Left renal pelvis (tissue), 4 donors: ENCODE results near the gene CDH11. TPM values are rescaled to one million over a fixed set of nuclear protein-coding genes. Genes with fewer than 3 reads are reported as not detected.

Source experiments
- DNase-seq, 4 donors: peaks; one replicate each; pipeline ENCODE4 v3.0.0-alpha.2; 2013; ENCODE audit warnings: low read depth in 4 of 4, low spot score in 3 of 4
- polyA plus RNA-seq, 4 donors: library from polyadenylated mRNA; unstranded; fragments of 120-200 nt; gene quantifications; one replicate each; pipeline ENCODE4 v1.2.1, GENCODE V29; 2013; ENCODE audit not compliant: insufficient read length in 4 of 4

The CDH11 gene
- polyA plus RNA-seq, 4 donors: 153 to 326 (median 182) TPM

DNA sequence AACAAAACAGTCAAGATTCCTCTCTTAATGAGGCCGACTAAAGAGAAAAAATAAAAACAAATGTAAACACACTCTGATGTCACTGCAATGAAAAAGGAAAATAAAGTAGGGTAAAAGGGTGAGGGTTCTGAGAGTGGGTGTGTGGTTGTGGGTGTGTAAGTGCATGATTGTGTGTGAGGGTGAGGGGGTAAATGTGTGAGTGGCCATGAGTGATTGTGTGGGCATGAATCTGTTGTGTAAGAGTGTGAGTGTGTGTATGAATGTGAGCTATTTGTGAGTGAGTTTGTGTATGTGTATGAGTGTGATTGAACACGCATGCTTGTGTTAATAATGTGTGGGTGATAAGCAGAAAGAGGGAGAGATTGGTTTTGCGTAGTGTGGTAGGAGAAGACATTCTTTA, 132.8 kb downstream of the CDH11 start:
- DNase-seq: no peak

DNA sequence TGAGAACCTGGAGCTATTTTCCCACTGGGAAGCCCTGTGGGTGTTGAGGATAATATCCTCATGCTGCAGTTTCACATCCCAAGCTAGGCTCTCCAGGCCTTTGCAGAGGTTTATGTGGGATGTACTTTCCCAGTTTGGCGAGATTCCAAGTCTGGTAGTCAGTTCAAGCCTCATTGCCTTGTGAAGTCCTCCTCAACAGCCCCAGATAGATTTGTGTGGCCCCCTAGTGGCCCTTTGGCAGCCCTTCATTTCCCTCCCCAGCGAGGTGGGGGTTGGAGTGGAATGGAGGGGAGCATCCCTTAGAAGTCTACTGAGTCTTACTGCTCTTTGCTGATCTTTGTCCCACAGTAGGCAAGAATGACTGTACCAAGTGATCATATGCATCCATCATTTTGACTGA, 137.9 kb downstream of the CDH11 start:
- DNase-seq: peak; percentile 23 to 46 (median 36)

DNA sequence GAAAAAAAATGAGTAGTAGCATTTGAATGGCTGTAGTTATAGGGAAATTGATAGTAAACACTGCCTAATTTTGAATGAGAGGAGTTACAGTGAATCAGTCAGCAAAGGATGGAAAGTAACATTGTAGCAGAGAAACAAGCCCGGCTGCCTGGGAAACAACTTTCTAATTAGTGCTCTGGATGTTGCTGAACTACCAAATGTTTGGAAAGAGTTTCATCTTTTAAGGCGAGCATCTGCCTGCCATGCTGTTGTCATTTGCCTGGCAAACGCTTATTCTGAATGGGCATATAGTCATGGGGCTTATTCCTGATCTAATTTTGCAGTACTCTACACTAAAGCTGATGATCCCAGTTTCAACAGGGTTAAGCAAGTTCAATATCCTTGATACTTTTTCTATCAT, 138.6 kb downstream of the CDH11 start:
- no peak for DNase-seq

DNA sequence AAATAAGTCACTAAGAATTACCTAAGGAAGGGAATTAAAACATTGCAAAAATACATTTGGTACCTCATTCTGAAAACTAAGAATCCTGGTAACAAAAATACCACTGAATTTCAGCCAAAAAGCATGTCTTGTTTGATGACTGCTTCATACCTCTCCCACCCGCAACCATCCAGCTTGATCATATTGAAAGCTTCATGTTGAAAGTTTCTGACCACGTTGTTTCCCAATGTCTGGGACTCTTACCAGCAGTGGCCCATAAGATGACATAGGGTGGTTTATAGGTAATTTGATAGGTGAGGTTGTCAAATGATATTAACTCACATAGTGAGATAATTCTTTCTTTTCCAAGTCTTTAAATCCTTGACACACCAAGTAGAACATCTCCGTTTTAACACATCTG, 139.3 kb downstream of the CDH11 start:
- no peak for DNase-seq

DNA sequence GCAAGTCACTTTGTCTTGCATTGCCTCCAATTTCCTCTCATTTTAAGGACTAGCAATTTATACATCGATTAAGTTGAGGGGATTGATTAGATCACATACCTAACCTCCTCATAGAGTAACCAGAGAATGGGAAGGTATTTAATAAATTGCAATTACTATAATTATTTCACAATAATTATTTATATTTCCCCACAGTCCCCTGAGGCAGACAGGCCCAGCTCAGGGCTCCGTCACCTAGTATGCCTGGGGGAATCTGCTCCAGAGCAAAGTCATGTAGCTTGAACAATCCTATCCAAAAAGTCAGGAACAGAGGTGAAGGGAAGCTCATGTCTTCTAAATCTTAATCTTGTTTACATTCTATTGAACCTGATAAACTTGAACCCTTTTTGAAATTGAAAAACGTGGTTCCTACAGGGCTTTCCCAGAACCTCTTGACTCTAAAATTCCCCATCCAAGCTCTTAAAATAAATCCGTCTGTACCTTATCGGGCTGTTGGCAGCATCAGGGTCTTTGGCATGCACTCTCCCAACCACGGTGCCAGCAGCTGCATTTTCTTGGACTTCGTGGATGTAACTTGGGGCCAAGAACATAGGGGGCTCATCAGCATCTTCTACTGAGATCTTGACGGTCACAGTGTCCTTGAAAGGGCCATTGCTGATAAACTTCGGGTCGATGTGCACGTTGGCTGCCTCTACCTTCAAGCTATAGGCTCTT, 140.1 kb downstream of the CDH11 start:
- no peak for DNase-seq

DNA sequence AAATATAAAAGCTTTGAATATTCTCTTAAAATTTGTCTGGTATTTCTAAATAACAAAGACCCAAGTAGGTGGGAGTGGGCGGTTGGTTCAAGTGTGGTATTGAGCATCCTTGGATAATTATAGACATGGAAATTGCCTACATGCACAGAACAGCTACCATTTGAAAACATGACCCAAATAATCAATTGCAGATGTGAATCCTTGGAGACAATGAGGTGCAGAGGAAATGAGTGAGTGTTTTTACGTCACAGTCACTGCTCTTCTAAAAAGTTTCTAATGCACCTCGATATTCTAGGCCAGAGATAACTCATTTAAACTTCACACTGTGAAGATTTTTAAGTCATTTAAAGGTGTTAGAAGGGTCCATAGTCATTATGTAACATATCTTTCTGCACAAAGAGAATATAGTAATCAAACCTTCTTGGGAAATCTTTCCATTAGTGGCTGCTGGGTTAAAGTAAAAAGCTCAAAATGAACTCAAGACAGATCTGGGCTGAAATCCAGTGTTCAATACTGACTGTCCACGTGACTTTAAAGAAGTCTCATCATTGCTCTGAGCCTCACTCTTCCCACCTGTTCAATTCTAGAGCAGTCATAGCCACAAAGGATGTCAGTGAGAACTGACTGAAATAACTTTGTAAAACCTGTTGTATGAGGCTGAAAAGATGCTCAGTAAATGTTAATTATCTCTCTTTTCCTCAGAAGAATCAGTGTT, 144.5 kb downstream of the CDH11 start:
- DNase-seq: no peak

DNA sequence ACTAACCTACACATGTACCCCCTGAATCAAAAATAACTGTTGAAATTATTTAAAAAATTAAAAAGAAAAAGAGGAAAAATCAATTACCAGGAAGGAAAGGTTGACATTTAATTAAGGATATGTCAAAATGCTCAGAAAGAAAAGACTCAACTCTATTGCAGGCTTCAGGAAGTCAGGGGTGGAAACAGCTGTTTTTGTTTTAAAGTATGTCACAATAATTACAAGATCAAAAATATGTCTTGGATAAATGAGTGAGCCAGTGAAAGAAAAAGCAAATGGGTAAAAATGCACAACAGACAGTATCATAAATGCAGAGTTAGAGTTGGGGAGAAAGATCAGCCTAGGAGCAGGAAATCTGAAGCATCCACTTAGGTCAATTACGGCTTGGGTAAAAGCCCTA, 146.0 kb downstream of the CDH11 start:
- no peak for DNase-seq

DNA sequence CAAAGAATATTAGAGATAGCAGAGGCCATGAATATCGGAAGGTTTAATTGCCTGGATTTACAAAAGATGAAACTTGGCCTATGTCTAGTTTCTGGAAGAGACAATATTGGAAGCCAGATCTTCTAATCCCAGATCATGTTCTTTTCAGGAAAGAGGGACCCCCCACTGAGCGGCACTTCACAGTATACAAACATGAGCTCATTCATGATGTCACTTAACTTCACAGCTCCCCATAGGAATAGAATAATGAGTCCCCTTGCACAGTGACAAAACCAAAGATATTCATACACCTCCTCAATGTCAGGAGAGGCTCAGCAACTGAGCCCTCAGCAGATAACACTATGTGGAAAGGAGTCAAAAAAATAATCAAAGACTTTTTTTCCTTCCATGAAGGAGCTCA, 147.5 kb downstream of the CDH11 start:
- DNase-seq: no peak

DNA sequence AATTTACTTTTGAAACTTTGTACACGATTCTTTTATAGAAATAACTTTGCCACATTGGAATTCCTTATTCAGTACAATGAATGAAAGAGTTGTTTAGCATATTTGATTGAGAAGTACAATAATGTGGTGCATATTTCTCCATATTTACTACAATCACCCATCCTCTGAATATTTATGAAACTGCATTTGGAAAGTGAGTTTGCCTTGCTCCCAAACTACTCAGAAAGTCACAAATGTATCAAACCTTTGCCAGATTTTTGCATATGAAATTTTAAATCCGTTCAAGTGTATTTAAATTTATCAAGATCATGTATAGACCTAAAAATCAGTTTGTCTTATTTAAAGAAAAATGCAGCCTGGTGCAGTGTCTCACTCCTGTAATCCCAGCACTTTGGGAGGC, 148.7 kb downstream of the CDH11 start:
- DNase-seq: no peak

DNA sequence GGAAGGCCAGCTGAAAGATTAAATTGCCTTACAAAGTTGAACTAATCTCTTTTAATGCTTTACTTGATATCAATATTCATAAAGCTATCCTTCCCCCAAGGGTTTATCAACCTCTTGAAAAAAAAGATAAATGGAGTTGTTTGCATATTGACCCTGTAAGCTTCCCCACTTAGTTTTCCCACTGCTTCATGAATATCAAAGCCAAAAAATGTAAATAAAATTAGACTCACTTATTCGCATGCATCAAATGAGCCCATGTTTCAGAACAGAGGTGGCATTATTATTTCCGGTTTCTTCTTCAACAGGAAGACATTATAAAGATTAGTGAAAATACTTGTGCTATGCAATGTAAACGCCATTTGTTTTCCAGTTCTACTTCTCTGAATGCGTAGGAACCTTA, 150.7 kb downstream of the CDH11 start:
- no peak for DNase-seq

DNA sequence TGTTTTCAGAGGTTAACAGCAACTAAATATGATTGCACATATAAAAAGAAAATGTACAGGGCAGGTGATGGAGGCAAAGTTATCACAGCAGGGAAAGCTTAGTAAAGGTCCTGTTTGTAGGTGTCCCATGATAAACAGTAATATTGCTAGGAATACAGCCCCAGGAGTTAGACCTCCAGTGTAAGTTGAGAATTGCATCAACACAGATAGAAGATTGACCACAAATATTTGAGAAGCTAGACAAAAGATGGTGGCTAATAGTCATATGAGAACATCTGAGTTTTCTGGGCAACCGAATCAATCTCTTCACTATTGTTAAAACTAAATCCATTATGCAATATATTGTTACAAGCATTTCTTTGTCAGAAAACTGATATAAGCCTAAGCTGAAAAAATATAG, 152.6 kb downstream of the CDH11 start:
- DNase-seq: no peak

DNA sequence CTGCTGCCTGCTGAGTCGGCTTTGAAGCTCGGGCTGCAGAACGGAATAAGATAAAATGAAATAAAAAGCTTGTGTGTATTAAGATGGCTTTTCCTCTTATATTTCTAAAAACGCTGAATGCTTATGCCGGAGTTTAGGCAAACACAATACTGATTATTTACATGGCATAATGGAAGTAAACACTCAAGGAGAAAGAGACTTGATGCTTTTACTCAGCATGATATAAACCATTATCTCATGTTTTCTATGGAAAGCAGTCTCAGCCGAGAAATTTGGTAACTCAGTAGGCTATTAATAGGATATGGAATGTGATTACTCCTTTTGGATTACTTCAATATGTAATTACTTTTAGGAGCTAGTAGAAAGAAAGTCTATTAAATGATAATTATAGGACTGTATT, 153.3 kb downstream of the CDH11 start:
- no peak for DNase-seq

DNA sequence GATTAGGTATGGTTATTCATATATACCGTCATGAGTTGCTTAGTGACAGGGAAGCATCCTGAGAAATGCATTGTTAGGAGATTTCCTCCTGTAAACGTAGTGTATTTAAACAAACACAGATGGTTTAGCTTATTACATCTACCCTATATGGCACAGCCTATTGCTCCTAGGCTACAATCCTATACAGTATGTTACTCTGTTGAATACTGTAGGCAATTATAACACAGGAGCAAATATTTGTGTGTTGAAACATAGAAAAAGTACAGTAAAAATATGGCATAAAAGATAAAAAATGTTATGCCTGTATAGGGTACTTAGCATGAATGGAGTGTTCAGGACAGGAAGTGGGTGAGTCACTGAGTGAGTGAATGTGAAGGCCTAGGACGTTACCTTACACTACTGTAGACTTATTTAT, 157.7 kb downstream of the CDH11 start:
- DNase-seq: no peak

DNA sequence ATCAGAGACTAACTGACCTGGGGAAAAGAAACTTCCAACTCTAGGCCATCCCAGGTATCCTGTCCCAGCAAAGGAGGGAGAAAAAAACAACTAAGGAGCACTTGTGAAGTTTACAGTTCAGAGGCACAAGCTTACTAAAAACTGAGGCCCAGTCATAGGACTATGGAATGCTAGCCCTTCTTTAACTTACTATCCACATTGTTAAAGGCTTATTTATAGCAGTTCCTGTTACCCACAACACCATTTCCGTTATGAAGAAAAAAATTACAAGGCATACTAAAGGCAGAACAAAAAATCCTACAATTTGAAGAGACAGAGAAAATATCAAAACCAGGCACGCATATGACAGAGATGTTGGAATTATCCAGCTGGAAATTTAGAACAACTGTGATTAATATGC, 159.1 kb downstream of the CDH11 start:
- DNase-seq: no peak

DNA sequence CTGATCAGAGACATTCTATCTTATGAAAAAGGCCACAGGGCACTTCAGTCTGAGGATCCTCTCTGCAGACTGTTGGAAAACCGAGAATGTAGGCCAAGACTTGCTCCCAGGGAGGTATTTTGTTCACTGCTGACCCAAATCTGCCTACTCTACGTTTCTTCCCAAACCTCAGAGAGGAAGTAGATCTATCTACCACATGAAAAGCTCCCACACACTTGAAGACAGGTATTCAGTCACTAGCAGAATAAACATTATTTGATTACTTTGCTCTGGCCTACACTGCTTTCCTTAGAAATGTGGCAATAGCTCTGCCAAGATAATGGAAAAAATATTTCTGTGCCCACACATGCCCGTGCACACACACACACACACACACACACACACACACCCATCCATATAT, 164.6 kb downstream of the CDH11 start:
- DNase-seq: no peak

DNA sequence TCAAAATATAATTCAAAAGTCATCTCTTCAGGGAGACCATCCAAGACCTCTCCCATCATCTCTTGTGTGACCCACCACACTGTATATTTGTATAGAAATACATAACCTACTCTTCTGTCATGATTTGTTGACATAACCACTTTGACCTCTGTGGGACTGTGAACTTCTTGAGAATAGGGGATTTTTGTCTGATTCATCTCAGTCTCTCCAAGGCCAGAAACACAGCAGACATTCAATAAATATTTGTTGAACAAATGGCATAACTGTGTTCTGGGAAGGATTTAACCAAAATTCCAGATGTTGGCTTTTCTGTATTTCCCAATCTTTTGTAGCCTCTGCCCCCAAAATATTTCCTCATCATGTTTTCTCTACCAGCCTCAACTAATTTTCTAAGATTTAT, 169.7 kb downstream of the CDH11 start:
- DNase-seq: no peak

DNA sequence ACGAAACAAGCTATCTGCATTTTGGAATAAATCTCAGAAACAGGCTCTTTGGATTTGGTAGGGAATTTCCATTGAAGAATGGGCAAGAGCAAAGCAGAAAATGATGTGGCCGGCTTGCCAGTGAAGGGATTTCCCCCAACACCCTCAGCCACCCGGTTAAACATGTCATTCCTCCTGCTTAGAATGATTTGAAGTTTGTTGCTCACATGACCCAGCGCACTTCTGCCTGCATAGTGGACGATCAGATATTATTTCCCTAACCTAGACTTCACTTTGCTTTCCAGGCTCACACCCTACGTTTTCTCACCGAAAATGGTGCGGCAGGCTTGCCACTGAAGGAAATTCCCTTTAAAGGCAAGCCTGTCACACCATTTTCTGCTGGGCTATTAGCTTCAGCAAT, 170.7 kb downstream of the CDH11 start:
- DNase-seq: no peak

DNA sequence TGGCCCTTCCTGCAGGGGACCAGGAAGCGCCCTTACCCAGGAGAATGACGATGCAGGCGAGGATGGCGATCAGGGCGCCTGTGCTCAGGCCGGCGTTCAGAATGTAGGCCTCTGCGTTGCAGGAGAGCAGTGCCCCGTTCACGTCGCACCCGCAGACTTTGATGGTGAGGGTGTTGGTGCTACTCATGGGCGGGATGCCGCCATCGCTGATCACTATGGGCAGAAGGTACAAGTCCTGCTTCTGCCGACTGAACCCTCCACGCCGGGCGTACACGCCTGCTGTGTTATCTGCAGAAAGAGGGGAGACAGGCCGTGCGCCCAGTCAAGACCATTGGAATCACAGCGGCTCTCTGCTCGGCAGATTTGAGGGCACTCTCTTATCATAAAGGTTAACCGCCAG, 171.1 kb downstream of the CDH11 start:
- DNase-seq: no peak

DNA sequence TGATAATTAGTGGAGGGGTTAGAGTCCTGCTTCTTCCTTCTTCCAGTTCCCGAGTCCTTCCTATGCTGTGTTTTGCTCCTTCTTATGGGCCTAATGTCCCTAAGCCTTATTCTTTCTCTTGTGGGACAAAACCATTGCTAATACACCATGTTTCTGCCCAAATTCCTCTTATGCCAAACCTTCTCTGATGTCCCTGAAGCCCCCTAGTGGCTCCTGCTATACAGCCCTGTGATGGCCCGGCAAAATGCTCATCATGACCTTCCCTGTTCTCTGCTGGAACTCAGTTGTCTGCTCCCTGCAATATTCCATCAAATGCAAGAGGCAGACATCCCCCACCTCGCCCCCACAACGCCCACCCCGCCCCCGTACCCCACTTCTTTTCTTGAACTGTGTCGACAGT, 171.6 kb downstream of the CDH11 start:
- DNase-seq: no peak

DNA sequence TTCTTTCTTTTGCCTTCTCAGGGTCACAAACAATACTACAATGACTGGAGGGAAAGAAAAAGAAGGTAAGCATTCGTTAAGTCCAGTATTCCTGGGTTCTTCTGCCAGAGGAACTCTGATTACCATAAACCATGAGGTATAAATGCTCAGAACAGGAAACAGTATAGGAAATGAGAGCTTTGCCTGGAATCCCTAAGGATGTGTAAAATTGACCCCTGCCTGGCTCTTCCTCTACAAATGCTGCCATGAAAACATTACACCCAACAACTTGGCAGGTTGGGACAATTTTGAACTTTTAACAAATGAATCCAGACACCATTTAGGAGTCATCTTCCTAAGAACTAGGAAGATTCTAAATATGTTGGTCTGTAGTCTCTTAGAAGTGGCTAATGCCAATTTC, 173.8 kb downstream of the CDH11 start:
- DNase-seq: no peak

DNA sequence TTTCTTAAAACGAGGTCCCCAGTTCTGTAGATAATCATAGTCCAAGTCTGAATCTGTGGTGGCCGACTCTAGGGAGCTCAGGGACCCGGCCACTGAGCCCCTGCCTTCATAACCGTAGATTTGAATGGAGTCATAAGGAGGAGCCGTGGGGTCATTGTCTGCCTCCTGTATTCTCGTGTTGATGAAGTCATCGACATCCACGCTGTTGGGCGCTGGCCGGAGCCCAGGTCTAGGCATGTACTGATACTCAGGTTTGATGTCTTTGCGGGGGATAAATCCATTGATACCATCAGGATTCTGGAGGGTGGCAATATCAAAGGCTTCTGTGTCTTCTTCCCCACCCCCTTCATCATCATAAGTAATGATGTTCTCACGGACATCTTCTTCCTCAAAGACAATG, 174.2 kb downstream of the CDH11 start:
- no peak for DNase-seq

DNA sequence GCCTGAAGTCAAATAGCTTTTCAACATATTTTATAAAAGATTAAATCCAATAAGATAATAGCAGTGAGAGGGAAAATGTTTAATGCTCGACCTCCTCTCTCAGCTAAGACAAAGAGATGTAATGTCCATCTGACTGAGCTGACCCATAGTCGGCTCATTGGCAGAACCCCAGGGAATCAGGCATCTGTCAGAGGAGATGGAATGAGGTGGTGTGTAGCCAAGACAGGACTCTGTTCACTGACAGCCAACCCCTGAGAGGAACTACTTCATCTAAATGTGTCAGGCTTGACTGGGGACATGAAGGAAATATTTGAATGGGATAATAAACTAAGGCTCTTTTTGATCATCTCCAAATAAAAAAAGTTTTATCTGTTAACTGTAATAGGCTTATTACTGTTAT, 188.0 kb downstream of the CDH11 start:
- no peak for DNase-seq

DNA sequence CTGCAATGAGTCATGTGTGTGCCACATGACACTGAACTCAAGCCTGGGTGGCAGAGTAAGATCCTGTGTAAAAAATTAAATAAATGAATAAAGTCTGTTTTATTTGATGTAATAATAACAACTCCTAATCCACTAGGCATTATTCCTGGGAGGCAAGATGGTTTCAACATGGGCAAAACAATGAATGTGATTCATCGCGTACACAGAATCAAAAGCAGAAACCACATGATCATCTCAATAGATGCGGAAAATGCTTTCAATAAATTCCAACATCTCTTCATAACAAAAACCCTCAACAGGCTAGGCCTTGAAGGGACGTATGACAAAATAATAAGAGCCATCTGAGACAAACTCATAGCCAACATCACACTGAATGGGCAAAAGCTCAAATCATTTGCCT, 195.4 kb downstream of the CDH11 start:
- DNase-seq: no peak
